Left renal cortex interstitium (tissue), 4 donors: ENCODE data around the gene CFAP58. TPM values are rescaled to one million over a fixed set of nuclear protein-coding genes. Genes with fewer than 3 reads are reported as not detected.
A peak's percentile ranks its signal among the peaks of the same experiment; 100 is the strongest.

Experiments
- DNase-seq, 4 donors: peaks; one replicate each; pipeline ENCODE4 v3.0.0-alpha.2; 2013; ENCODE audit warnings: low read depth in 4 of 4, low spot score in 2 of 4, missing footprints in 1 of 4
- polyA plus RNA-seq, 4 donors: library from polyadenylated mRNA; unstranded; fragments of 120-200 nt; gene quantifications; one replicate each; pipeline ENCODE4 v1.2.1, GENCODE V29; 2013; ENCODE audit not compliant: insufficient read length in 4 of 4

The CFAP58 gene
- polyA plus RNA-seq, 4 donors = 0.32 to 0.63 (median 0.42) TPM

DNA sequence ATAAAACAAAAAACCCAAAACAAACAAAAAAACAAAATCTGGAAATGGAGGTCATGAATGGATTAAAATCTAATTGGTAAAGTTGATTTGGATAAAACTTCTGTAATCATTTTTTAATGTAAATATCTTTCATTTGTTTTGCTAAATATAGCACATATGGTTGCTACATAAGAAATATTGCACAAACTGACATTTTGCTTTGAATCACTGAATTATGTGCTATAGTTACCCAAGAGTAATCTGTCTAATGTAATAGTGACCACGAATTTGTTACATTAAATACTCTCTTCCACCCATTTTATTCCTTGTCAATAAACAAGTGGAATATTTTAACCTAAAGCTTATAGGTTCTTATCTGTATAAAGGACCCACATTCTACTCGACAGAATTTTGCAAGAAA is 6.2 kb downstream of the CFAP58 start:
- no peak for DNase-seq

DNA sequence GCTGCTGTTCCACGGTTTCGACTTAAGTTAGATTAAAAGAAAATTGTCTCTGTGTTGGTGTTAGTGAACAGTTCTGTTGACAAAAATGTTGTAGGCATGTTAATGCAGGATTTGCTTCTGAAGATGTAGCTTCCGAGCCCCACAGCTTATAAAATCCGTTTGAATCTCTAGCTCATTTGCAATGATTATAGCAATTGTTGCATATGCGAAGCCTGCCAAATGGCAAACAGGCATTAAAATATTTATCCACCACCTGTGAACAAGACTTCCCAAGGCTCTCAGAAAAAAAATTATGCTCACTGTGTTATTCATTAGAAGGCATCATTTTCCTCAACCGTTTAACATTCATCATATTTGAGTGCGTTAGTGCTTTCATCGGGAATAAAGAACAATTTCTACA is 14.3 kb downstream of the CFAP58 start:
- DNase-seq = no peak

DNA sequence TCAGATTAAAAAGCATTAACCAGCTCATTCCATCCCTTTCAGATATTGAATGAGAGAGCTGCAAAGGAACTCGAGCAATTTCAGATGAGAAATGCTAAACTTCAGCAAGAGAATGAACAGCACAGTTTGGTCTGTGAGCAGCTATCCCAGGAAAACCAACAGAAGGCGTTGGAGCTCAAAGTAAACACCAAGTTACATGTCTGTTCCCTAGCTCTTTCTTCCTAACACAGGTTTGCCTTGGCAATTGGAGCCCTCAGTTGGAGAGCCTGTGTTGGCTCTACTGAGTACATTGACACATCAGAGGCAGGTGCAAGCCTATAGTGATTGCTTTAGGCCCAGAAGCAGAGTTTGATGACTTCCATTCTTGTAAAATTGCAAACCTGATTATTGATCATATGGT is 14.7 kb downstream of the CFAP58 start:
- DNase-seq = no peak

DNA sequence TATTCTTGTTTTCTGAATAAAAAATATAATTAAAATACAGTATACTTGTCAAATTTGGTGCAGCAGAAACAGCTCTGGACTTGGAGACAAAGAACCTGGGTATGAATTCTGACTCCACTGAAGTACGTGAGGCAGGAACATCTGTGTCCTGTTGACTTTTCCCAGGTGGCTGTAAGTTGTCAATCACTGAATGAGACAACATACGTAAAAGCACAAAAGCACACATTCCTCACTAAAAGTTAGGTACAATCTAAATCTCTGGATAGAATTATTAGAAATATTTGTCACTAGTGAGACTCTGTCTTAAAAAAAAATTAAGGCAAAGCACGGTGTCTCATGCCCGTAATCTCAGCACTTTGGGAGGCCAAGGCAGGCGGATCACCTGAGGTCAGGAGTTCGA is 18.1 kb downstream of the CFAP58 start:
- no peak for DNase-seq

DNA sequence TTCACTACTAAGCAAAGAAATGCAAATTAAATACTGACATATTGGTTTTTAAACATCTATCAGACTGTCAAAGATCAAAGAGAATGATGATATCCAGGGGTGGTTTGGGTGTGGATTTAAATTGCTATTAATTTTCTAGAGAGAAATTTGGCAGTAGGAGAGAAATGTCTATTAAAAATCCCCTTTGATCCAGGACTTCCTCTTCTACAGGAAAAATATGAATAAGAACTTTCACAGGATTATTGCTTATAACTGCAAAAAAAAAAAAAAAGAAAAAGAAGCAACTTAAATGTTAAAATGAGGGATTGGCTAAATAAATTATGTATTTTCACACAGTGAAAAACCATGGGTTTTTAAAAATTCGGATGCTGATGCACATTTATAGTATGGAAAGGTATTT is 21.0 kb downstream of the CFAP58 start:
- no peak for DNase-seq

DNA sequence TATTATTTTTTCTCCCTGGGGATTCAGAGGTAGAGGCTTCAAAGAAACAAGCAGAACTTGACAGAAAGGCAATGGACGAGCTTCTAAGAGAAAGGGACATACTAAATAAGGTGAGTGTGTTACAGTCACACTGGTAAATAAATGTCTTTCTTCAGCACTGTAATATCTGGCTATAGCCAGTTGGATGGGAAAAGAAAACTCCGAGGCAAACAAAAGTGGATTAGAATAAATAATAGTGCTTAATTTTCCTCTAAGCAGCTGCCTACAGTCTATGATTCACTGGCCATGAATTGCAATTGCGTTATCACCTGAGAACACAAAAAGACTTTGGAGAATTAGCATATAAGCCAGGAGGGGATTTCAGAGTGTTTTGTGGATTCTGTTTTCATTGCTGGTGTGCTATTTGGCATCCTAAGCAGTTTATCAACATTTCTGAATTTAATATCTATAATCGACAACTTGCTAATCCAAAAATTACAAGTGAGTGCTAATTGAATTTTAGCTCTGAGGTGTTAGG is 23.2 kb downstream of the CFAP58 start:
- DNase-seq = no peak

DNA sequence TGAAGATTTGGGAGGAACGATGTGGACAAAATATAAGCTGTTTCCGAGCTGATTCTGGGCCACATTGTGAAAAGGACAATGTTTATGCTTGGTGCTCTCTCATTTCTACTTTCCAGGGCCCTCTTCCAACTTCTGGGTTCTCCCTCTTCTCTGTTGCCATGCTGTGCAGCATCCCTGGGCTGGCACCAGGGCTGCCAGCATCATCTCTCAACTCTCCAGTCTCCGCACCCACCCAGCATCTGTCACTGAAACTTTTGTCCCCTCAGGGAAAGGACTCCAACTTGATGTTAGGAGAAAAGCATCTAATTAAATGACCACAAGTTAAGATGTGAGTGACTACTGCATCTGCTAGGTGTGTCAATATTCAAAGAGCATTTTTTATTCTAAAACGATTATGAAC is 26.7 kb downstream of the CFAP58 start:
- no peak for DNase-seq

DNA sequence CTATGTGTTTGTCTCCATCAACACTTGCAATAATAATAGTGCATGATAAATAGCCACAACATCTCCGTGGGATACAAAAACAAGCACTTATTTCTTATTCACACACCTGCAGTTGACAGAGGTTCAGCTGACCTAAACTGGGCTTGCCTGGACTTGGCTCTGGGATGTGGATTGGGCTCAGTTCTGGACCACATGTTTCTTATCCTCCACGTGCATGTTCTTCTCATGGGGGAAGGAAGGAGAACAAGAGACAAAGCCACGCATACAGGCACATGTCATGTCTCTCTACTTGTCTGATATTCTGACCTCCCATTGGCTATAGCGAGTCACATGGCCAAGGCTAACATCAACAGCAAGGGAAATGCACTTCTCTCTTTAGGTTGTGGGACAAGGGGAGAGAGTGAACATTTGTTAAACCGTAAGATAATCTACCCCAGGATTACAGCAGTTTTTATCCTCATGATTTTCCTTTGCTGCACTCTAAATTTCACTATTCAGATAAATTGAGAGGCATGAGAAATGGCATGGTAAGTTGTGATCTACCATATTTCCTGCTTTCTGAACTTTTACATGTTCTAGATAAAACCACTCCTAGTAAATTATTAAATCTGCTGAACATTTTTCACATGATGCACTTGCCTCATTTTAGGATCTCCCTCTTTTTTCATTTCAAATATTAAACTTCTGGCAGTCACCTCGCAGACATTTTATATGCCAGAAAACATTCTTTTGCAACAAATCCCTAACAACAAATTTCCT is 33.7 kb downstream of the CFAP58 start:
- DNase-seq = no peak

DNA sequence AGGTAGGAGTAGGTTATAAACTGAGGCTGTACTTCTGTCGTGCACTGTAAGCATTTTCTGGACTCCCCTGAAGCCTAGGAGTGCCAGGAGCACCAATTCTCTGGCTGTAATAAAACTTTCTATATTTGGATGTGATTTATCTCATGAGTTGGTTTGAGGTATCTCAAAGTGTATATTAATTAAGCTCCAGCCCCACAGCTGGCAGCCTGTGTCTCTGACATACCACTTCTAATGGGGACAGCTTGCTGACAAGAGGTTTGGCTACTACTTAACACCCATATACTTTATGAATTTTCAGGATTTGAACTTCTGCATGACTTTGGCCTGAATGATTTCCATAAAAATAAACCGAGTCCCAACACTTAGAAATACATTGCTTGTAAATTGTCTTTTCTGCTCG is 35.2 kb downstream of the CFAP58 start:
- no peak for DNase-seq

DNA sequence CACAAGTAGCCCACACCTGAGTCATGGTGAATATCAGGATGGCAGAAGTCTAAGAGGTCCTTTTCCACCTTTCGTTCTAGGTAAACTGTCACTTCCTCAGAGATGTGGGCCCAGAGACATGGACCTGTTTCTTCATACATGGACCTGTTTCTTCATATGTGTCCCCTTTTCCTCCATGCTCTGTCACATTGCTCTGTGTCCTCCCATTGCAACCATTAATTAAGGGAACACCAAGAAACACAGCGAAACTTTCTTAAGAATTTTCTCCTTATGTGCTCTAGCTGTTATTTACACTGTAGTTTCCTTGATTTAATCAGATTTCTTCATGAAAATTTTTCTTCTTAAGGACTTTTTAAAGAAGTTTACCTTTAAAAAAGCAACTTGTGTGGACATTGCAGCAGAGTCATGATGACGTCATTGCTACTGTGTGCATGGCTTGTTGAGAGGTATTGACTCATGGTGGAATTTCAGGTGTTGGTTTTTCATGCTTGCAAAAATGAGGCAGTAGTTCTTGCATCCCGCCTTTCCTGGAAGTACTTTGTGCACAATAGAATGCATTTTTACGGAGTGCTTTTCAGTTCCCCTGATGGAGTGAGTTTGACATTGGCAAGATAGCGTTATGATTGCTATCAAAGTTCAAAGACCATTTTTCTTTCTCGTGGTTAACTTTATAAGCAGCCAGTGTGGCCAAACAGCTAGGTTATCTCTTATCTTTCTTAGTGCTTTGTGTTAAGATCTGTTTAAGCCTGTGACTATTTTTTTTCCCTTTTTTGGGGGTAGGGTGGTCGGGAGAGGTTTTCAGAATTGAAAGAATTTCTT is 37.7 kb downstream of the CFAP58 start:
- no peak for DNase-seq

DNA sequence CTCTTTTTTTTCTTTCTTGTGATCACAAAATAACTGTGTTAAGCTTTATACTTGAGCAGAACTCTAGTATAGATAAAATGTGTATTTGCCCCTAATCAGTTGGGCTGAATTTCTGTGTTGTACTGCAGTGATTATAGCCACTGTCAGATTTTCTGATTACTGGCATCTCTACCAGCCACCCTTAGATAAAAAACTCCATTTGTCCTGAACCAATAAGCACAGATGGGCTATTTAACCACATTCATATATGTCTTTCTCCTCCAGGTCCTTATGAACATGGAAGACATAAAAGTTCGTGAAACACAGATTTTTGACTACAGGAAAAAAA is 38.3 kb downstream of the CFAP58 start:
- no peak for DNase-seq

DNA sequence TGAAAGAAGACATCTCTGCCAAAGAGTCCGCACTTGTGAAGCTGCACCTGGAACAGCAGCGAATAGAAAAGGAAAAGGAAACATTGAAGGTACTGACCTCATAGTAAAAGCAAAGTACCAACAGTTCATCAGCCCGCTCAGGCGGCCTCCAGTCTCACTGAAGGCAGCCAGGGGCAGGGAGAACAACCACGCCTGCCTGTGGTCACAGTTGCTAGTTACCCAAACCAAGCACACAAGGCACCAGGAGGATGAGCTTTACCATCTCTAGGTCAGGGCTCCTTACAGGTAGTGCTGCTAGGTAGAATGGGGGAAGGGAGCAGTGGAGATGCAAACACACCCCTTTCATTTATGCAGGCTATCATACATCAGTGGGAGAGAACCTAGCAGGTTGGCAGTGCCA is 39.8 kb downstream of the CFAP58 start:
- DNase-seq = no peak

DNA sequence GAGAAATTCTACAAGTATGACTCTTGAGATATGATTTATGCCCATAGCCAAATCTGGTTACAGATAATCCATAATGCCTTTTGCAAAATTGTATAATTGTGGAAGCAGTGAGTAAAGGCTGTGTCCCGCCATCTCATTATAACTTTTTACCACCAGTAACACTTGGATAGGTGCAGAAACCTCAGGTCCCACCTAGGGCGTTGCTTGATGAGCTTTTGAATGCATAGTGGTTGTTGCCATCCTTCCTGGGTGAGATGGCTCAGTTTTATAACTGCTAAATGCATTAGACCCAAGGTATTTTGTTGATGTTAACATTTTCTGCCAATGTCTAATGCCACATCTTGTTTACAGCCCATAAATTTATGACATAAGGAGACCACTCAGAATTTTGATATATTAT is 42.9 kb downstream of the CFAP58 start:
- no peak for DNase-seq

DNA sequence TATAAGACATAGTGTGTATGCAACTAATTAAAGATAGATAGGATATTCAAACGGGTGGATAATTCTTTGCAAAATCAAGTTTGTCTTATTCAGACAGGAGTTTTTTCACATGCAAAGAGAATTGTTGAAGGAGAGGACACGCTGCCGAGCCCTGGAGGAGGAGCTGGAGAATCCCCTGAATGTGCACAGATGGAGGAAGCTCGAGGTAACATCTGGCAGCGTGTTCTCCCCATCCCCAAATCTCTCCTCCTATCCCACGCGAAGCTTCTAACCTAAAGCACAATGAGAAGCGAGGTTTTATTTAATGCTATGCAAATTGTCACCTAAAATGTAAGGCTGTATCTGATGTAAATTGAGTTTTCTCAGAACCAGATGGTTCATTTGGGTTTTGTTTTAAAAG is 50.0 kb downstream of the CFAP58 start:
- no peak for DNase-seq

DNA sequence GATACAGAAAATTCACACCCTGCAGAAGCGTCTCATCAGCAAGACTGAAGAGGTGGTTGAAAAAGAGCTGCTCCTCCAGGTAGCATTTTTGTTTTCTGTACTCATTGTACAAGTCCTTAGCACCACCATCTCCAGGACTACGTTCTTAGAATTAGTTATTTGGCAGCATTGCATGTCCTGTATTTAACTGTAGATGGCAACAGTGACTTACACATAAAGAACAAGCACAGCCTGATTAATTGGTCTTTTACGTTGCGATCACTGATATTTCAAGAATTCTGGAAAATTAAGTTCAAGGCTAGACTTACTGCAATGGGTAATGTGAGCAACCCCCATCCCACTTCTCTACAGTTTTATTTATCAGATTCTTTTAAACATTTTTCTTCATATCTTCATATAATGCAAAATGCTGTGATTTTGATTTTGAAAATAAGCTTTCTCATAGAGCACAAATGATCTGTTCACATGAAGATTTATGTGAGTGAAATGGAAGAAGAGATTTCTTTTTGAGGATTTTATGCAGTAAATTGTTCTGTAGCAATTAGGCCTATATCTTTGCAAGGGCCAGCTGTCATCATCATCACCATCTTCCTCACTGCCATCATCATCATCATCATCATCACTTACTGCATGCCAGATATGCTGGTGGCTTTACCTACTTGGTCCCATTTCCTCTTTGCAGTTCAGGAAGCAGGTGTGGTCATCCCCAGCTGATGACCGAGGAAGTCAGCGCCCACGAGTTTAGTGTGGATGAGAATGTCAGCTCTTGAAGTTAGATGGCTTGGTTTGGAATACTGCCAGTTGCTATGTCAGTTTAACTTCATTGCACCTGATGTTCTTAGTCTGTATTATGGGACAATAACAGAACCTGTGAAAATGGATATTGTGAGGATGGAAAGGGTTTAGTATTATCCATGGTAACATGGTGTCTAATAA is 53.4 kb downstream of the CFAP58 start:
- DNase-seq = peak; percentile 9 to 29 (median 14)

DNA sequence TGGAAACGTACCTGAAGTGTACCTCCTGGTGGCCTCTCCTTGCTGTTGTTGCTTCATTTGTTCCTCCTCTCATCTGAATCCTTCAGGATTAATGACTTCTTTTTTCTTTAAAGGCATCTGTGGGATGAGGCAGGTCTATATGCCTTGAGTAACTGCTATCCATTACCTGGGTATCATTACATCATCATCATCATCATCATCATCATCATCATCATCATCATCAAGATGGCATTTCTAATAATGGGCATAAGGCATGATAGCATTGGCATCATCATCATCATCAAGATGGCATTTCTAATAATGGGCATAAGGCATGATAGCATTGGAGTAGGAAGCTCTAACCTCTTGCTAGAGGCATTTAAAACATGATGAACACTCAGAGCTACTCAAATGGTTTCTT is 59.9 kb downstream of the CFAP58 start:
- DNase-seq = no peak

DNA sequence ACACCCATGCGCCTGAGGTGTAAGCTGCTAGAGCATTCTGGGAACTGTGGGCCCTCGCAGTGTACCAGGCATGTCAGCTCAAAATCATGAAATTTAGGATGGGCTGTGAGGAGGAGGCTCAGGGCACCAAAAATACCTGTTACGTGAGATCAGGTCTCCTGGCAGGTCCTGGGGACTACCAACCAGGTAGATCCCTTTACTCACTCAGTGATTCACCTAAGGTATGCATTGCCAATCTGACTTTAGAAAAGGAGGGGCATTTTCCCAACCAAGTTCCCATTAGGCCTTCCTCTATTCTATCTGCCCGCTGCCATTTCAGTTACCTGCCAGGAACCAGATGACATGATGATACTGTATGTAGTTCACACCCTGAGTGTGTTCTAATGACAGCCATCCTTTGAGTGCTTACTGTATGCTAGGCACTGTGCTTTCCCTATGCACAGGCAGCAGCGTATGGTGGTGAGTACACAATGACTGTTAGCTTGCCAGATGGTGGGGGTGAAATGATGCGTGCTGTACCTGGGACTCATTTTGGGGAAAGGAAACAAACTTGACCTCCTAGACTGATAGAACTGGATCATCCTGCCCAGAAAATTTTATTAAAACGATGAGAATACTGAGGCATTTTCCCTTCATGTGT is 62.0 kb downstream of the CFAP58 start:
- DNase-seq = no peak

DNA sequence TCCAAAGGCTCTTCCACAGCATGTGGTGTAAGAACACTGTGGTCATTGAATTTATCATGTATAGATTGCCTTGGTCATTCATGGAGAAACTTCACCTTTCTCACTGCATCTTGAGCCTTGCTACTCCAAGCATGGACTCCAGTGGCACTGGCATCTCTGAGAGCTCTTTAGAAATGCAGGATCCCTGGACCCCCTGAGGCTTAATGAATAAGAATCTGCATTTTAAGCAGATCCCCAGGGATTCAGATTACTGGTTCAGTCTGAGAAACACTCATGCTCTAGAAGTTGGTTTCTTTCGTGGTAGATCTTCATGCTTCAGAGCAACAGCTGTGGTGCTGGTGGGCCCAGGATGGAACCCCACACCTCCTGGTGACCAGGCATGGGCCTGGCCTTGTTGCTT is 63.2 kb downstream of the CFAP58 start:
- no peak for DNase-seq

DNA sequence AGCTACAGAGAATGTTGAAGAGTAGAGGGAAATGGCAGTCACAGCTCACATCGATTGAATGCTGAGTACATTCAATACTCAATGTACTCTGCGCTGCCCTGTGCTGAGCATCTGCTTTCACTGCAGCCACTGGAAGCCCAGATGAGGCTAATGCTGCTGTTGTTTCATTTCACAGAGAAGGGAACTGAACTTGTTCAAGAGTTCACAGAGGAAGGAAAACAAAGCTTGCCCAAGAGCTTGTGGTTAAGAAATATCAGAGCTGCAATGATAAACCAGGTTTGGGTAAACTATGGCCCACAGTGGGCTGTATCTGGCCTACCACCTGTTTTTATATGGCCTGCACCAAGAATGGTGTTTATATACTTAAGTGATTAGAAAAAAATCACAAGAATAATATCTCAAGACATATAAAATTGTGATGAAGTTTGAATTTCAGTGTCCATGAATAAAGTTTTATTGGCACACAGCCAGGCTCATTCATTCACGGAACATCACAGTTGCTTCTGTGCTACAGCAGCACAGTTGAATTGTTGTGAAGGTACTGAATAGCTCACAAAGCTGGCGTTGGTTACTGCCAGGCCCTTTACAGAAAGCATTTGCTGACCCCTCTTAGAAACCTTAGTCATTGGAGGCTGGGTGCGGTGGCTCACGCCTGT is 64.1 kb downstream of the CFAP58 start:
- DNase-seq = no peak

DNA sequence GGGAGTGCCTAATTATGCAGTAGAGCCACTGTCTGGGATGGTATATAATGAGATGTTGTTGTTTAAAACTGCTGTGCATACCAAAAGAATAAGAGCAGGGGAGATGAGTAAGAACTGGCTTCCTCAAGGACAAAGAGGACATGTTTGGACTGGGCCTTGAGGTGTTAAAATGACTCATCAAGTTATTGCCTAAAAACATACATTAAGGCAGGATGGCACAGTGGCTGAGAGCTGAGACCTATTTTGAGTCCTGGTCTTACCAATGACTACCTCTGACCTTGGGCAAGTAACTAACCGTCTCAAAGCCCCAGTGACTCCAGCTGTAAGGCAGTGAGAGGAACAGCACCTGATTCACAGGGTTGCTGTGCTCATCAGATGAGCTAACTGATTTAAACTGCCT is 71.1 kb downstream of the CFAP58 start:
- DNase-seq = no peak
